Spleen (tissue), 7 donors: ENCODE measurements around the gene MAD2L1BP.

ENCODE experiments used
- POLR2A ChIP-seq, 3 donors: fragments of 450-650 bp; IDR thresholded peaks; one replicate each; pipeline ENCODE4 v1.5.1; 2017; ENCODE audit warnings: antibody characterized with exemption in 3 of 3, mild to moderate bottlenecking in 1 of 3
- POLR2AphosphoS5 ChIP-seq, 3 donors: sonication (generic); formaldehyde crosslinking; IDR thresholded peaks; one replicate each; pipeline ENCODE4 v1.5.1; 2017; ENCODE audit warnings: antibody characterized with exemption in 3 of 3
- TF ChIP-seq, protein P1 (sequence below), 11 experiments: fragments of 200-600 bp in 7 of 11; fragments of 450-650 bp in 4 of 11; sonication (generic) in 4 of 11; IDR thresholded peaks in 8 of 11; conservative IDR thresholded peaks in 3 of 11; 1 replicate in 7 of 11; 2 replicates in 4 of 11; pipeline versions ENCODE4 v1.4.0 to v1.8.0; 2016 to 2021; ENCODE audit warnings: antibody characterized with exemption in 11 of 11, inconsistent platforms in 4 of 11, mild to moderate bottlenecking in 1 of 11
- donor health status: DM: no; HTN: no; CAD: no; lungs with moderate emphysema.
- donor health status: DM: no; HTN: no; CAD: no.
- donor health status: DM: no; HTN: no; CAD: no.

DNA sequence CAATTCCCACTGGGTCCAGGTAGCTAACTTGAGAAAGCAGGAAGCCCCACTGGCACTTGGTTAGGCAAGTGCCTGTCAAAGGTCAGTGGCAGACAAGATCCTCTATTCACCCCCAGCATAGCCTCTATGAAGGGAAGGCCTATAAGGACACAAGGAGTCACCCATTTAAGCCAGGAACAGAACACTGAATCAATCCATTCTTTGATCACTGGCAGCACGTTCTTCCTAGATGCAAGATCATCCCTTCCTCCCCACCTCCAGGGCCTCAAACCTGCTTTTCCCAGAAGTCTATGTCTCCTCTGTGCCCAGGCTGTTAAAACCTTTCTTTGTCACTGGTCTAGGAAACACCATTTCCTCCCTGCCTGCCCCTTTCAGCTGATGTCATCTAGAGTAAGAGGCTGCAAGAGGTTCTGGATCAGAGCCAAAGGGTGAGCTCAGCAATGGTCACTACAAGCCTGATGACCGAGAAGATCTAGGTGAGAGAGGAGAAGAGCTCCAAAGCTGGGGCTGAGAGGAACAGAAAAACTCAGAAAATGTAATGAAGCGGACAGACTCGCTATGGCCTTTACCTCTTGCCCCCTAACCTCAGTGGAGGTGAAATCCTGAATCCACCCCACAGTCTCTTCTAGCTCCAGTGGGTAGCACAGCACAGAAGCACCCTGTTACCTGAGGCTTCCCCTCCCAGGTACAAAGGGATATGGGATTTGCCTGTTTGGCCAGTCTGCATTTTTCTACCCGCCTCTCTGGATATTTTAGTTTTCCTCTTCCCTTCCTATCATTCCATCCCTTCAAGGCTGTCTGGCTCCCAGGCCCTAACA is 8.4 kb upstream of the MAD2L1BP start:
- TF ChIP-seq, protein P1, sequence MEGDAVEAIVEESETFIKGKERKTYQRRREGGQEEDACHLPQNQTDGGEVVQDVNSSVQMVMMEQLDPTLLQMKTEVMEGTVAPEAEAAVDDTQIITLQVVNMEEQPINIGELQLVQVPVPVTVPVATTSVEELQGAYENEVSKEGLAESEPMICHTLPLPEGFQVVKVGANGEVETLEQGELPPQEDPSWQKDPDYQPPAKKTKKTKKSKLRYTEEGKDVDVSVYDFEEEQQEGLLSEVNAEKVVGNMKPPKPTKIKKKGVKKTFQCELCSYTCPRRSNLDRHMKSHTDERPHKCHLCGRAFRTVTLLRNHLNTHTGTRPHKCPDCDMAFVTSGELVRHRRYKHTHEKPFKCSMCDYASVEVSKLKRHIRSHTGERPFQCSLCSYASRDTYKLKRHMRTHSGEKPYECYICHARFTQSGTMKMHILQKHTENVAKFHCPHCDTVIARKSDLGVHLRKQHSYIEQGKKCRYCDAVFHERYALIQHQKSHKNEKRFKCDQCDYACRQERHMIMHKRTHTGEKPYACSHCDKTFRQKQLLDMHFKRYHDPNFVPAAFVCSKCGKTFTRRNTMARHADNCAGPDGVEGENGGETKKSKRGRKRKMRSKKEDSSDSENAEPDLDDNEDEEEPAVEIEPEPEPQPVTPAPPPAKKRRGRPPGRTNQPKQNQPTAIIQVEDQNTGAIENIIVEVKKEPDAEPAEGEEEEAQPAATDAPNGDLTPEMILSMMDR (IDR thresholded peaks at IDR 0.05 in 8 of 11, conservative IDR thresholded peaks at IDR 0.05 in 3 of 11), result no peak
- no peak for TF ChIP-seq POLR2A (IDR thresholded peaks at IDR 0.05)
- TF ChIP-seq POLR2AphosphoS5 (IDR thresholded peaks at IDR 0.05), result peak in 1 of 3 donors; percentile 84
